Measurements from ENCODE around the gene SPAG8.

GRCh38 chr9:35781066-35781465, 31.0 kb downstream of the SPAG8 start:
- TF ChIP-seq, protein P1, sequence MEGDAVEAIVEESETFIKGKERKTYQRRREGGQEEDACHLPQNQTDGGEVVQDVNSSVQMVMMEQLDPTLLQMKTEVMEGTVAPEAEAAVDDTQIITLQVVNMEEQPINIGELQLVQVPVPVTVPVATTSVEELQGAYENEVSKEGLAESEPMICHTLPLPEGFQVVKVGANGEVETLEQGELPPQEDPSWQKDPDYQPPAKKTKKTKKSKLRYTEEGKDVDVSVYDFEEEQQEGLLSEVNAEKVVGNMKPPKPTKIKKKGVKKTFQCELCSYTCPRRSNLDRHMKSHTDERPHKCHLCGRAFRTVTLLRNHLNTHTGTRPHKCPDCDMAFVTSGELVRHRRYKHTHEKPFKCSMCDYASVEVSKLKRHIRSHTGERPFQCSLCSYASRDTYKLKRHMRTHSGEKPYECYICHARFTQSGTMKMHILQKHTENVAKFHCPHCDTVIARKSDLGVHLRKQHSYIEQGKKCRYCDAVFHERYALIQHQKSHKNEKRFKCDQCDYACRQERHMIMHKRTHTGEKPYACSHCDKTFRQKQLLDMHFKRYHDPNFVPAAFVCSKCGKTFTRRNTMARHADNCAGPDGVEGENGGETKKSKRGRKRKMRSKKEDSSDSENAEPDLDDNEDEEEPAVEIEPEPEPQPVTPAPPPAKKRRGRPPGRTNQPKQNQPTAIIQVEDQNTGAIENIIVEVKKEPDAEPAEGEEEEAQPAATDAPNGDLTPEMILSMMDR (IDR thresholded peaks at IDR 0.05) = no peak
- TF ChIP-seq POLR2A (IDR thresholded peaks at IDR 0.05) = no peak
